ENCODE measurements around the gene COPS9.

- no peak for TF ChIP-seq POLR2A (IDR thresholded peaks at IDR 0.05)
- TF ChIP-seq CTCF (IDR thresholded peaks at IDR 0.05) = no peak
Measured at GRCh38 chr2:240151477-240152031, 15.4 kb upstream of the COPS9 start.
